ENCODE data around the gene AHNAK. TPM values are rescaled to one million over a fixed set of nuclear protein-coding genes. Genes with fewer than 3 reads are reported as not detected.

The AHNAK gene
- total RNA-seq, 2 experiments from 2014 or later: 0.21 to 0.28 TPM

DNA sequence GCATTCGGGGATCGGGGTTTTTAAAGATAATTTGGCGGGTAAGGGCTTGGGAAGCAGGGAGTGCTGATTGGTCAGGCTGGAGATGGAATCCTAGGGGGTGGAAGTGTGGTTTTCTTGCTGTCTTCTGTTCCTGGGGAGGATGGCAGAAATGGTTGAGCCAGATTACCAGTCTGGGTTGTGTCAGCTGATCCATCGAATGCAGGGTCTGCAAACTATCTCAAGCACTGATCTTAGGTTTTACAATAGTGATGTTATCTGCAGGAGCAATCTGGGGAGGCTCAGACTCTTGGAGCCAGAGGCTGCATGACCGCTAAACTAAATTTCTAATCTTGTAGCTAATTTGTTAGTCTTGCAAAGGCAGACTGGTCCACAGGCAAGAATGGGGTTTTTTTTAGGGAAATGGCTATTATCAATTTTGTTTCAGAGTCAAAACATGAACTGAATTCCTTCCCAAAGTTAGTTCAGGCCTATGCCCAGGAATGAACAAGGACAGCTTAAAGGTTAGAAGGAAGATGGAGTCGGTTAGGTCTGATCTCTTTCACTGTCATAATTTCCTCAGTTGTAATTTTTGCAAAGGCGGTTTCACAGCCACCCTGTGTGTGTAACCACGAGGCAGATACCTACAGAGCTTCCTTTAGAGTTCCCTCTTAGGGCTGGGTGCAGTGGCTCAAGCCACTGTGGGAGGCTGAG lies 117.6 kb downstream of the AHNAK start:
- no TSS peak for BruUV-seq (replicated peaks)
- no peaks in the 10 kb centered on the region for H4K20me1 ChIP-seq (ENCODE audit: insufficient read depth, low read length)
- DNase-seq (ENCODE audit: low spot score): no peak
- TF ChIP-seq, protein P1, sequence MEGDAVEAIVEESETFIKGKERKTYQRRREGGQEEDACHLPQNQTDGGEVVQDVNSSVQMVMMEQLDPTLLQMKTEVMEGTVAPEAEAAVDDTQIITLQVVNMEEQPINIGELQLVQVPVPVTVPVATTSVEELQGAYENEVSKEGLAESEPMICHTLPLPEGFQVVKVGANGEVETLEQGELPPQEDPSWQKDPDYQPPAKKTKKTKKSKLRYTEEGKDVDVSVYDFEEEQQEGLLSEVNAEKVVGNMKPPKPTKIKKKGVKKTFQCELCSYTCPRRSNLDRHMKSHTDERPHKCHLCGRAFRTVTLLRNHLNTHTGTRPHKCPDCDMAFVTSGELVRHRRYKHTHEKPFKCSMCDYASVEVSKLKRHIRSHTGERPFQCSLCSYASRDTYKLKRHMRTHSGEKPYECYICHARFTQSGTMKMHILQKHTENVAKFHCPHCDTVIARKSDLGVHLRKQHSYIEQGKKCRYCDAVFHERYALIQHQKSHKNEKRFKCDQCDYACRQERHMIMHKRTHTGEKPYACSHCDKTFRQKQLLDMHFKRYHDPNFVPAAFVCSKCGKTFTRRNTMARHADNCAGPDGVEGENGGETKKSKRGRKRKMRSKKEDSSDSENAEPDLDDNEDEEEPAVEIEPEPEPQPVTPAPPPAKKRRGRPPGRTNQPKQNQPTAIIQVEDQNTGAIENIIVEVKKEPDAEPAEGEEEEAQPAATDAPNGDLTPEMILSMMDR (conservative IDR thresholded peaks at IDR 0.05; ENCODE audit: low read length): no peak
- no peak for TF ChIP-seq EZH2phosphoT487 (IDR thresholded peaks at IDR 0.05; ENCODE audit: borderline replicate concordance, low read depth, low read length)
- CTCF ChIA-PET (ENCODE audit: unreplicated experiment): no interaction called here
- no peaks in the 10 kb centered on the region for H3K36me3 ChIP-seq (ENCODE audit: insufficient read depth, low read length)
- H2AFZ ChIP-seq (ENCODE audit: low read length): no peak overlapping the region
- no peaks in the 10 kb centered on the region for H3K79me2 ChIP-seq (ENCODE audit: insufficient read depth, low read depth, low read length)
- H3K9me3 ChIP-seq (ENCODE audit: low read length): no peaks in the 10 kb centered on the region
- POLR2A ChIA-PET: no interaction called here
- no peak overlapping the region for H3K4me2 ChIP-seq (ENCODE audit: low read length)
- no peak overlapping the region for H3K27ac ChIP-seq (ENCODE audit: low read depth, low read length, poor library complexity, severe bottlenecking)
- no peaks in the 10 kb centered on the region for H3K9me2 ChIP-seq (ENCODE audit: insufficient read depth, low read length)
- H3K4me1 ChIP-seq (ENCODE audit: insufficient read depth, low read length, poor library complexity, severe bottlenecking): no peaks in the 10 kb centered on the region
- intact Hi-C loops (cut with micrococcal nuclease; ENCODE audit: unreplicated experiment): no loop called here
- no peak overlapping the region for H3K4me3 ChIP-seq (ENCODE audit: low read depth, low read length, poor library complexity, severe bottlenecking)

DNA sequence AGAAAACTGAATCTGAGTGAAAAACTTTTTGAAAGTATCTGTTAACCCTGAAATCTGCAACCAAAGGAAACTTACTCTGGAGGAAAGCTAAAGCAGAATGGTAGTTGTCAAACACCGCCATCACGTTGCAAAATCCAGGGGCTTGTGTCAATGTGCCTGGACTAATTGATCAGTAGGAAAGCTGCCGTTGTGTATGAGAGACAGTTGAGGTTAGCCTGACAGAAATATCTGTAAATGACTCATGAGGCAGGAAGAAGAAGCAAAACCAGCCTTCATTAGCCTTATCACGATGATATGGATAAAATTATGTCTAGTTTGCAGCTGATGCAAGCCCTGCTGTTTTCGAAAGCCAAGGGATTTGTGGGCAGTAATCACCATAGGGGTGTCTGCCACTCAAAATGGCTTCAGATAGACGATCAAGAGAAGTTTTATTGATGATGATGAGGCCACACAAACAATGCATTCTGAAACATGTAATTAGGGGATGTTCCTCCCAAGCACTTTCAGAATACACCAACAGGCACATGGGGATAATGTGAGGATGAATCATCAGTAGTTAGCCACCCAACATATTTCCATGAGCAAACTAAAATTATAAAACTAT lies 118.9 kb downstream of the AHNAK start:
- H3K36me3 ChIP-seq (ENCODE audit: insufficient read depth, low read length): no peaks in the 10 kb centered on the region
- no peak overlapping the region for H3K4me2 ChIP-seq (ENCODE audit: low read length)
- no peaks in the 10 kb centered on the region for H3K79me2 ChIP-seq (ENCODE audit: insufficient read depth, low read depth, low read length)
- ChIA-PET POLR2A (no interaction called here), CTCF (ENCODE audit: unreplicated experiment) (no interaction called here)
- no peak for TF ChIP-seq EZH2phosphoT487 (IDR thresholded peaks at IDR 0.05; ENCODE audit: borderline replicate concordance, low read depth, low read length)
- H2AFZ ChIP-seq (ENCODE audit: low read length): no peak overlapping the region
- H3K4me3 ChIP-seq (ENCODE audit: low read depth, low read length, poor library complexity, severe bottlenecking): no peak overlapping the region
- H4K20me1 ChIP-seq (ENCODE audit: insufficient read depth, low read length): no peaks in the 10 kb centered on the region
- H3K4me1 ChIP-seq (ENCODE audit: insufficient read depth, low read length, poor library complexity, severe bottlenecking): no peaks in the 10 kb centered on the region
- H3K27ac ChIP-seq (ENCODE audit: low read depth, low read length, poor library complexity, severe bottlenecking): no peak overlapping the region
- no peaks in the 10 kb centered on the region for H3K9me2 ChIP-seq (ENCODE audit: insufficient read depth, low read length)
- no peak for DNase-seq (ENCODE audit: low spot score)
- intact Hi-C loops (cut with micrococcal nuclease; ENCODE audit: unreplicated experiment): no loop called here
- H3K9me3 ChIP-seq (ENCODE audit: low read length): no peaks in the 10 kb centered on the region
- no TSS peak for BruUV-seq (replicated peaks)

DNA sequence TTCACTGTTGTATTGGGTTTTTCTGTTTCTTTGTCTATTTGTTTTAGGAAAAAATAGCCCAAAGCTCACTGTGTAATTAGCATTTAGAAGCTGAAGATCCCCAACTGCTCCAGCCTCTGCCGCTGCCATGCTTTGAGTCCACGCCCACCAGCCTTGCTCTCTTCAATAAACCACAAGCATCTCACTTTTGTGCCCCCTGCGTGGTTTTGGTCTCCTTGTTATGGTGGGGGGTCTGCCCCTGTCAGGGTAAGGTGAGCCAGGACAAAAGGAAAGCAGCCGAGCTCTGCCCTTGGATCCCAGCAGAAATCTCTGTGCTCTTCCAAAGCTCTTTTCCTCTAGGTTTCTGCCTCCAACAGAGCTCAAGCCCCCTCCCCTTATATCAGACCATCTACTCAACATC lies 123.6 kb downstream of the AHNAK start:
- Histone ChIP-seq H3K4me2 (ENCODE audit: low read length) (no peak overlapping the region), H3K36me3 (ENCODE audit: insufficient read depth, low read length) (no peaks in the 10 kb centered on the region), H4K20me1 (ENCODE audit: insufficient read depth, low read length) (no peaks in the 10 kb centered on the region), H3K27ac (ENCODE audit: low read depth, low read length, poor library complexity, severe bottlenecking) (no peak overlapping the region), H3K4me3 (ENCODE audit: low read depth, low read length, poor library complexity, severe bottlenecking) (no peak overlapping the region), H3K4me1 (ENCODE audit: insufficient read depth, low read length, poor library complexity, severe bottlenecking) (no peaks in the 10 kb centered on the region), H3K79me2 (ENCODE audit: insufficient read depth, low read depth, low read length) (no peaks in the 10 kb centered on the region), H2AFZ (ENCODE audit: low read length) (no peak overlapping the region), H3K9me2 (ENCODE audit: insufficient read depth, low read length) (no peaks in the 10 kb centered on the region), H3K9me3 (ENCODE audit: low read length) (no peaks in the 10 kb centered on the region)
- ChIA-PET POLR2A (no interaction called here), CTCF (ENCODE audit: unreplicated experiment) (interaction anchor here (1.2 to 1.3 kb wide), 2 partner anchors 36 to 120 kb away, joined by 3 read pairs; no protein-coding TSS in a partner anchor)
- no peak for DNase-seq (ENCODE audit: low spot score)
- intact Hi-C loops (cut with micrococcal nuclease; ENCODE audit: unreplicated experiment): no loop called here
- no TSS peak for BruUV-seq (replicated peaks)
- TF ChIP-seq, protein P1 (conservative IDR thresholded peaks at IDR 0.05; ENCODE audit: low read length): no peak

All from OCI-LY7 (cell line).